Neural progenitor cell (in vitro differentiated cells): ENCODE data around the gene DDX5. TPM values are rescaled to one million over a fixed set of nuclear protein-coding genes. Genes with fewer than 3 reads are reported as not detected.
"Not testable (repeated sequence)": the region's sequence is repeated elsewhere in the genome, so short reads cannot be mapped to it uniquely, and the experiment has no call there.

Experiments used
- DNase-seq: peaks from one replicate; pipeline ENCODE4 v3.0.0-alpha.2; 2016; ENCODE audit warnings: low spot score
- H2AFZ ChIP-seq: fragments of 200-600 bp; sonication (generic); replicated peaks from 2 replicates; pipeline ENCODE4 v1.6.1; 2016; ENCODE audit warnings: antibody characterized with exemption
- H3F3A ChIP-seq: fragments of 200-600 bp; sonication (generic); 2 replicates; pipeline ENCODE4 v1.6.1; 2016; ENCODE audit warnings: antibody characterized with exemption, low read depth
- H3K27ac ChIP-seq: fragments of 200-600 bp; sonication (generic); 2 replicates; pipeline ENCODE4 v1.5.1; 2016; ENCODE audit warnings: mild to moderate bottlenecking
- H3K27me3 ChIP-seq: fragments of 200-600 bp; sonication (generic); 2 replicates; pipeline ENCODE4 v1.6.1; 2016; ENCODE audit warnings: mild to moderate bottlenecking, moderate library complexity
- H3K36me3 ChIP-seq: fragments of 200-600 bp; sonication (generic); 2 replicates; pipeline ENCODE4 v1.5.1; 2016
- H3K4me1 ChIP-seq: fragments of 200-600 bp; sonication (generic); 2 replicates; pipeline ENCODE4 v1.6.1; 2016; ENCODE audit warnings: mixed run types
- H3K4me2 ChIP-seq: fragments of 200-600 bp; sonication (generic); 2 replicates; pipeline ENCODE4 v1.6.1; 2016
- H3K4me3 ChIP-seq: fragments of 200-600 bp; sonication (generic); 2 replicates; pipeline ENCODE4 v1.5.1; 2016
- H3K79me2 ChIP-seq: fragments of 200-600 bp; sonication (generic); 2 replicates; pipeline ENCODE4 v1.6.1; 2016; ENCODE audit warnings: low read depth
- H3K9ac ChIP-seq: fragments of 200-600 bp; sonication (generic); 2 replicates; pipeline ENCODE4 v1.6.1; 2016
- H3K9me3 ChIP-seq: fragments of 200-600 bp; sonication (generic); 2 replicates; pipeline ENCODE4 v1.5.1; 2016; ENCODE audit warnings: low read depth
- H4K20me1 ChIP-seq: fragments of 200-600 bp; sonication (generic); 2 replicates; pipeline ENCODE4 v1.6.1; 2016; ENCODE audit warnings: low read depth
- H3K27ac Mint-ChIP-seq: 3 replicates; pipeline ENCODE4 v1.8.0; 2021; ENCODE audit warnings: mixed read lengths
- H3K27me3 Mint-ChIP-seq: 2 replicates; pipeline ENCODE4 v1.8.0; 2022; ENCODE audit warnings: low read depth, mild to moderate bottlenecking, inconsistent platforms, moderate library complexity, mixed read lengths; ENCODE audit not compliant: insufficient read depth
- H3K36me3 Mint-ChIP-seq: 3 replicates; pipeline ENCODE4 v1.8.0; 2021; ENCODE audit warnings: mixed read lengths
- H3K4me1 Mint-ChIP-seq: 3 replicates; pipeline ENCODE4 v1.8.0; 2021; ENCODE audit warnings: mixed read lengths
- H3K4me3 Mint-ChIP-seq: 3 replicates; pipeline ENCODE4 v1.8.0; 2021; ENCODE audit warnings: mild to moderate bottlenecking, moderate library complexity, mixed read lengths
- H3K9me3 Mint-ChIP-seq: 3 replicates; pipeline ENCODE4 v1.8.0; 2020; ENCODE audit warnings: mixed read lengths
- EZH2 ChIP-seq: fragments of 200-600 bp; sonication (generic); IDR thresholded peaks from 2 replicates; pipeline ENCODE4 v1.6.1; 2017; ENCODE audit warnings: antibody characterized with exemption, mild to moderate bottlenecking, moderate library complexity
- EZH2phosphoT487 ChIP-seq: fragments of 200-600 bp; sonication (generic); IDR thresholded peaks from 2 replicates; pipeline ENCODE4 v1.6.1; 2017; ENCODE audit warnings: antibody characterized with exemption
- total RNA-seq: library from RNA; depleted of rRNA; stranded (reverse); fragments of >200 nt; gene quantifications from 2 replicates; pipeline ENCODE4 v1.2.3, GENCODE V29; 2015; ENCODE audit warnings: low replicate concordance
- TF ChIP-seq, protein P1 (sequence below): fragments of 200-600 bp; sonication (generic); IDR thresholded peaks from 2 replicates; pipeline ENCODE4 v1.5.1; 2017; ENCODE audit warnings: antibody characterized with exemption, mild to moderate bottlenecking

Gene DDX5
- total RNA-seq, 1 donor from 2014 or later, result 967 TPM

DNA sequence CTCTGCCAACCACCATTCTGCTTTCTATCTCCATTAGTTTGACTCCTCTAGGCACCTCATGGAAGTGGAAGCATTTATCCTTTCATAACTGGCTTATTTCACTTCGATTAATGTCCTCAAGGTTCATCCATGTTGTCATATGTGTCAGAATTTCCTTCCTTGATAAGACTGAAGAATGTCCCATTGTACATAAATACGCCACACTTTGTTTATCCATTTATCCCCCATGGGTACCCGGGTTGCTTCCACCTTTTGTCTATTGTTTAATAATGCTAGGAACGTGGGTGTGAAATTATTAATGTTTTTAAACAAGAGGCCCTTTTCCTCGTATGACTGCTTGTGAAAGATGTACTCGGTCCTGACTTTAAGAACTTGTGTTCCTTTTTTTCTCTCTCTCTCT, 44.3 kb downstream of the DDX5 start:
- H3K27ac Mint-ChIP-seq, result no peak overlapping the region
- Histone ChIP-seq H2AFZ (no peak overlapping the region), H3K9me3 (no peaks in the 10 kb centered on the region), H3K4me2 (no peak overlapping the region), H3K79me2 (no peaks in the 10 kb centered on the region), H3K27me3 (no peaks in the 10 kb centered on the region), H3K27ac (no peak overlapping the region), H3F3A (no peaks in the 10 kb centered on the region), H3K9ac (no peak overlapping the region), H3K4me1 (no peaks in the 10 kb centered on the region), H3K4me3 (no peak overlapping the region), H4K20me1 (no peaks in the 10 kb centered on the region), H3K36me3 (no peaks in the 10 kb centered on the region)
- TF ChIP-seq EZH2phosphoT487 (no peak), EZH2 (no peak)
- TF ChIP-seq, protein P1, sequence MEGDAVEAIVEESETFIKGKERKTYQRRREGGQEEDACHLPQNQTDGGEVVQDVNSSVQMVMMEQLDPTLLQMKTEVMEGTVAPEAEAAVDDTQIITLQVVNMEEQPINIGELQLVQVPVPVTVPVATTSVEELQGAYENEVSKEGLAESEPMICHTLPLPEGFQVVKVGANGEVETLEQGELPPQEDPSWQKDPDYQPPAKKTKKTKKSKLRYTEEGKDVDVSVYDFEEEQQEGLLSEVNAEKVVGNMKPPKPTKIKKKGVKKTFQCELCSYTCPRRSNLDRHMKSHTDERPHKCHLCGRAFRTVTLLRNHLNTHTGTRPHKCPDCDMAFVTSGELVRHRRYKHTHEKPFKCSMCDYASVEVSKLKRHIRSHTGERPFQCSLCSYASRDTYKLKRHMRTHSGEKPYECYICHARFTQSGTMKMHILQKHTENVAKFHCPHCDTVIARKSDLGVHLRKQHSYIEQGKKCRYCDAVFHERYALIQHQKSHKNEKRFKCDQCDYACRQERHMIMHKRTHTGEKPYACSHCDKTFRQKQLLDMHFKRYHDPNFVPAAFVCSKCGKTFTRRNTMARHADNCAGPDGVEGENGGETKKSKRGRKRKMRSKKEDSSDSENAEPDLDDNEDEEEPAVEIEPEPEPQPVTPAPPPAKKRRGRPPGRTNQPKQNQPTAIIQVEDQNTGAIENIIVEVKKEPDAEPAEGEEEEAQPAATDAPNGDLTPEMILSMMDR, result no peak
- H3K4me1 Mint-ChIP-seq, result no peaks in the 10 kb centered on the region
- no peaks in the 10 kb centered on the region for H3K36me3 Mint-ChIP-seq
- H3K27me3 Mint-ChIP-seq, result peaks cover 6% of the 10 kb centered on the region
- DNase-seq, result no peak
- no peak overlapping the region for H3K4me3 Mint-ChIP-seq
- H3K9me3 Mint-ChIP-seq, result no peaks in the 10 kb centered on the region

DNA sequence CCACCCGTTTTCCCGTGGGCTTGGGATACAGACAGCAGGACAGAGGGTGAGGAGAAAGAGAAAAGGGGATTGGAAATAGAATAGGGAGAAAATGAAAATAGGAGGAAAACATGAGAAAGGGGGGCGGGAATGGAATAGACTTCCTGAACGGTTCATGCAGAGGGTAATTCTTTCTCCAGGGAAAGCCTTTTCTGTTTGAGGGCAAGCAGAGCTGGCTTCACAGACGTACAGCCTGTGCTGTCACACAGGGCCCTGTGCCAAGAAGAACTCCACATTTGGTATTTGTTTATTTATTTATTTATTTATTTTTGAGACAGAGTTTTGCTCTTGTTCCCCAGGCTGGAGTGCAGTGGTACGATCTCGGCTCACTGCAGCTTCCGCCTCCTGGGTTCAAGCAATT, 45.1 kb downstream of the DDX5 start:
- H3K4me3 Mint-ChIP-seq, result no peak overlapping the region
- no peaks in the 10 kb centered on the region for H3K79me2 ChIP-seq
- no peak overlapping the region for H3K27ac ChIP-seq
- H3K4me1 Mint-ChIP-seq, result no peaks in the 10 kb centered on the region
- H3K27me3 ChIP-seq, result no peaks in the 10 kb centered on the region
- H3K4me3 ChIP-seq, result no peak overlapping the region
- H3K4me1 ChIP-seq, result no peaks in the 10 kb centered on the region
- no peak overlapping the region for H3K4me2 ChIP-seq
- no peaks in the 10 kb centered on the region for H3K36me3 ChIP-seq
- no peaks in the 10 kb centered on the region for H3F3A ChIP-seq
- H3K27ac Mint-ChIP-seq, result no peak overlapping the region
- no peaks in the 10 kb centered on the region for H3K9me3 ChIP-seq
- H3K9ac ChIP-seq, result no peak overlapping the region
- peaks cover 2% of the 10 kb centered on the region for H3K27me3 Mint-ChIP-seq
- H4K20me1 ChIP-seq, result no peaks in the 10 kb centered on the region
- H3K9me3 Mint-ChIP-seq, result no peaks in the 10 kb centered on the region
- no peak for DNase-seq
- TF ChIP-seq EZH2phosphoT487, result no peak
- TF ChIP-seq, protein P1, result no peak
- no peak for TF ChIP-seq EZH2
- H2AFZ ChIP-seq, result no peak overlapping the region
- H3K36me3 Mint-ChIP-seq, result no peaks in the 10 kb centered on the region

DNA sequence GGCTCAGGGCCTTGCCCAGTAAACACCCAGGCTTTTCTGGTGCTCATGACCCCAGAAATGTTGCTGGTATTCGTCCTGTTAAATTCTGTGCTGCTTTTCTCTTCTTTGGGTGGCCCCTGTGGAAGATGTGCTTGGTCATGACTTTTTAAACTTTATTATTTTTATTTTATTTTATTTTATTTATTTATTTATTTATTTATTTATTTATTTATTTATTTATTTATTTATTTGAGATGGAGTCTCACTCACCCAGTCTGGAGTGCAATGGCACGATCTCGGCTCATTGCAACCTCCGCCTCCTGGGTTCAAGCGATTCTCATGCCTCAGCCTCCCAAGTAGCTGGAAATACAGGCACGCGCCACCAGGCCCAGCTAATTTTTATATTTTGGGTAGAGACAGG, 46.3 kb downstream of the DDX5 start:
- H3K9ac ChIP-seq, H3K4me3 ChIP-seq, H2AFZ ChIP-seq, H3K36me3 ChIP-seq, H3K79me2 ChIP-seq, H3K27ac ChIP-seq, H3K27me3 Mint-ChIP-seq, H3K27ac Mint-ChIP-seq, H3K4me1 ChIP-seq, H3K9me3 ChIP-seq, H3K4me1 Mint-ChIP-seq, DNase-seq, H3K36me3 Mint-ChIP-seq, H3F3A ChIP-seq, H4K20me1 ChIP-seq, H3K4me3 Mint-ChIP-seq, H3K4me2 ChIP-seq, H3K27me3 ChIP-seq, H3K9me3 Mint-ChIP-seq: not testable (repeated sequence)

DNA sequence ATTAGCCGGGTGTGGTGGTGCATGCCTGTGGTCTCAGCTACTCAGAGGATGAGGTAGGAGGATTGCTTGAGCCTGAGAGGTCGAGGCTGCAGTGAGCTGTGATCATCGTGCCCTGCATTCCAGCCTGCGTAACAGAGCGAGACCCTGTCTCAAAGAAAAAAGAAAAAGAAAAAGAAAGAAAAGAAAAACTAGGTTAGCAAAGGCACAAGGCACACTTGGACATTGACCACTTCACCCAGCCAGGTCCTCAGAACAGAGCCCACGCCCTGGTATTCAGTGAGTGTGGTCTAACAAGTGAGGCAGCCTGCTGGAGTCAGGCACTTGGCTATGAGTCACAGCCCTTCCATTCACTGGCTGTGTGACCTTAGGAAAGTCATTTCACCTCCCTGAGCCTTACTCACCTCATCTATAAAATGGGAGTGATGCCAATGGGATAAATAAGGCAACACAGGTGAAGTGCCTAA, 46.8 kb downstream of the DDX5 start:
- H3K4me1 ChIP-seq, result no peaks in the 10 kb centered on the region
- H3K4me2 ChIP-seq, result no peak overlapping the region
- no peaks in the 10 kb centered on the region for H4K20me1 ChIP-seq
- Mint-ChIP-seq H3K27ac (no peak overlapping the region), H3K27me3 (peaks cover 3% of the 10 kb centered on the region), H3K9me3 (no peaks in the 10 kb centered on the region), H3K4me3 (no peak overlapping the region), H3K36me3 (no peaks in the 10 kb centered on the region), H3K4me1 (no peaks in the 10 kb centered on the region)
- H2AFZ ChIP-seq, result no peak overlapping the region
- H3K9ac ChIP-seq, result no peak overlapping the region
- no peaks in the 10 kb centered on the region for H3K36me3 ChIP-seq
- no peaks in the 10 kb centered on the region for H3K9me3 ChIP-seq
- H3K27me3 ChIP-seq, result no peaks in the 10 kb centered on the region
- H3F3A ChIP-seq, result no peaks in the 10 kb centered on the region
- TF ChIP-seq, protein P1, result no peak
- TF ChIP-seq EZH2phosphoT487 (no peak), EZH2 (no peak)
- no peak overlapping the region for H3K27ac ChIP-seq
- no peak overlapping the region for H3K4me3 ChIP-seq
- DNase-seq, result no peak
- no peaks in the 10 kb centered on the region for H3K79me2 ChIP-seq
